Measurements from ENCODE around the gene SOAT2. TPM values are rescaled to one million over a fixed set of nuclear protein-coding genes. Genes with fewer than 3 reads are reported as not detected.
"Not testable (repeated sequence)": the region's sequence is repeated elsewhere in the genome, so short reads cannot be mapped to it uniquely, and the experiment has no call there.

The SOAT2 gene
- total RNA-seq, 1 donor from 2014 or later: not detected

GRCh38 chr12:53086361-53086760 lies 16.9 kb upstream of the SOAT2 start:
- no peak for DNase-seq (ENCODE audit: low read depth)

GRCh38 chr12:53090105-53090504 lies 13.2 kb upstream of the SOAT2 start:
- DNase-seq (ENCODE audit: low read depth): no peak

GRCh38 chr12:53090554-53090953 lies 12.7 kb upstream of the SOAT2 start:
- DNase-seq (ENCODE audit: low read depth): no peak

- DNase-seq (ENCODE audit: low read depth): no peak
These were observed 11.5 kb upstream of the SOAT2 start for GRCh38 chr12:53091756-53092155.

- DNase-seq (ENCODE audit: low read depth): no peak
These were observed 9.4 kb upstream of the SOAT2 start for GRCh38 chr12:53093777-53094393.

- DNase-seq (ENCODE audit: low read depth): no peak
These were observed 8.9 kb upstream of the SOAT2 start for GRCh38 chr12:53094394-53094787.

- not testable (repeated sequence) for DNase-seq (ENCODE audit: low read depth)
These were observed 8.3 kb upstream of the SOAT2 start for GRCh38 chr12:53094796-53095595.

- not testable (repeated sequence) for DNase-seq (ENCODE audit: low read depth)
These were observed 7.7 kb upstream of the SOAT2 start for GRCh38 chr12:53095596-53095895.

GRCh38 chr12:53096089-53096741 lies 7.1 kb upstream of the SOAT2 start:
- DNase-seq (ENCODE audit: low read depth): no peak

GRCh38 chr12:53096759-53097158 lies 6.5 kb upstream of the SOAT2 start:
- DNase-seq (ENCODE audit: low read depth): no peak

- DNase-seq (ENCODE audit: low read depth): no peak
These were observed 6.1 kb upstream of the SOAT2 start for GRCh38 chr12:53097207-53097563.

- no peak for DNase-seq (ENCODE audit: low read depth)
These were observed 5.5 kb upstream of the SOAT2 start, which contains the start of gene IGFBP6 for GRCh38 chr12:53097564-53098353. TSS of gene IGFBP6 (plus strand) at chr12:53097667. CDS start at chr12:53097718, 51 bp downstream.

GRCh38 chr12:53098354-53098981 lies 4.8 kb upstream of the SOAT2 start:
- no peak for DNase-seq (ENCODE audit: low read depth)

GRCh38 chr12:53099071-53099882 lies 4.0 kb upstream of the SOAT2 start:
- DNase-seq (ENCODE audit: low read depth): peak; percentile 83

GRCh38 chr12:53100466-53101151 lies 2.7 kb upstream of the SOAT2 start:
- DNase-seq (ENCODE audit: low read depth): no peak

GRCh38 chr12:53101266-53101665 lies 2.0 kb upstream of the SOAT2 start:
- no peak for DNase-seq (ENCODE audit: low read depth)

GRCh38 chr12:53101931-53102781 lies 1.1 kb upstream of the SOAT2 start:
- DNase-seq (ENCODE audit: low read depth): no peak

GRCh38 chr12:53103860-53104305 lies 597 bp downstream of the SOAT2 start:
- DNase-seq (ENCODE audit: low read depth): no peak

GRCh38 chr12:53105256-53105655 lies 2.0 kb downstream of the SOAT2 start:
- no peak for DNase-seq (ENCODE audit: low read depth)

Measured in renal cortical epithelial cell (primary cell).